Measurements from ENCODE around the gene ZBTB20.

Gene ZBTB20

DNA sequence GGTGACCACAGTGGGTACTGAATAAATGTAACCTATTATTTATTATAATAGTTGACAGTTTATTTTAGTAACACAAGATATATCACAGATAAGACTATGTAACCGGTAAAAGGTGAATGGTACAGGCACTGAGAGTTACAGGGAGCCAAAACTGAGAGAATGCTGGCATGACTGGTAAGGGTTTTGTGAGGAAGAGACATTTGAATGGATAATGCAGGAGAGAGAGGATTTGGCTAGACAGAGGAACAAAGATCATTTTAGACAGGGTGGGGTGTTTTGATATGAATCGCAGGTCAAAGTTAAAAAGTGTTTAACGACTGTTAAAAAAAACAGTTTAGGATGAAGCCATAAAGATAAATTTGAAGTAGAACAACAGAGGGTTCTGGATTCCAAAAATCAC is 421.1 kb downstream of the ZBTB20 start:
- Histone ChIP-seq H3K27ac (ENCODE audit: low read length) (no peak overlapping the region), H2AFZ (ENCODE audit: low read depth, low read length) (no peak overlapping the region), H3K4me1 (ENCODE audit: low read length) (peaks cover 30% of the 10 kb centered on the region), H3K4me3 (ENCODE audit: low read length) (no peak overlapping the region), H3K4me2 (ENCODE audit: low read length) (no peak overlapping the region), H3K27me3 (ENCODE audit: low read depth, low read length) (0 out of 2 replicates have a peak, but pooled peaks cover under 1% of the 10 kb centered on the region), H3K9ac (ENCODE audit: low read length) (no peak overlapping the region), H3K36me3 (replicated peaks; ENCODE audit: low read depth, low read length) (no peaks in the 10 kb centered on the region), H4K20me1 (ENCODE audit: insufficient read depth, low read length) (no peaks in the 10 kb centered on the region), H3K9me3 (ENCODE audit: insufficient read depth, low read length) (no peaks in the 10 kb centered on the region), H3K79me2 (ENCODE audit: low read length) (no peaks in the 10 kb centered on the region)
- no peak for TF ChIP-seq EZH2phosphoT487 (IDR thresholded peaks at IDR 0.05; ENCODE audit: low read depth)
- TF ChIP-seq, protein P1, sequence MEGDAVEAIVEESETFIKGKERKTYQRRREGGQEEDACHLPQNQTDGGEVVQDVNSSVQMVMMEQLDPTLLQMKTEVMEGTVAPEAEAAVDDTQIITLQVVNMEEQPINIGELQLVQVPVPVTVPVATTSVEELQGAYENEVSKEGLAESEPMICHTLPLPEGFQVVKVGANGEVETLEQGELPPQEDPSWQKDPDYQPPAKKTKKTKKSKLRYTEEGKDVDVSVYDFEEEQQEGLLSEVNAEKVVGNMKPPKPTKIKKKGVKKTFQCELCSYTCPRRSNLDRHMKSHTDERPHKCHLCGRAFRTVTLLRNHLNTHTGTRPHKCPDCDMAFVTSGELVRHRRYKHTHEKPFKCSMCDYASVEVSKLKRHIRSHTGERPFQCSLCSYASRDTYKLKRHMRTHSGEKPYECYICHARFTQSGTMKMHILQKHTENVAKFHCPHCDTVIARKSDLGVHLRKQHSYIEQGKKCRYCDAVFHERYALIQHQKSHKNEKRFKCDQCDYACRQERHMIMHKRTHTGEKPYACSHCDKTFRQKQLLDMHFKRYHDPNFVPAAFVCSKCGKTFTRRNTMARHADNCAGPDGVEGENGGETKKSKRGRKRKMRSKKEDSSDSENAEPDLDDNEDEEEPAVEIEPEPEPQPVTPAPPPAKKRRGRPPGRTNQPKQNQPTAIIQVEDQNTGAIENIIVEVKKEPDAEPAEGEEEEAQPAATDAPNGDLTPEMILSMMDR (IDR thresholded peaks at IDR 0.05; ENCODE audit: low read depth, low read length), result no peak

DNA sequence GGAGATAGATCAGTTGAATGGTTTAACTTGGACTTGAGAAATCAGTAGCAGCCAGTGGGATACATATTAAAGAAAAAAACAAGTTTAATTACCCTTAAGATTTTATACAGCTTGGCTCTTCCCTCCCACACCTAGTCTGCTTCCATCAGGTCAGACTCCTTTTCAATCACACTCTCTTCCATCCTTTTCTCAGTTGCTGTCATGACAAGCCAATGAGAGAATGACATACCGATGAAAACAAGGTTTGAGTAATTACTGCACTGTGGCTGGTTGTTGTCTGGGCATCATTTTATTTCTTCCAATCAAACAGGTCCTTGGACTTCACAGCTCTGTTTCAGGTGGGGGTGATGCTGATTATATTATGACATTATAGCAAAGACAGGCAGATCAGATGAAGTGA is 424.6 kb downstream of the ZBTB20 start:
- no peak overlapping the region for H3K9ac ChIP-seq (ENCODE audit: low read length)
- H3K4me3 ChIP-seq (ENCODE audit: low read length), result no peak overlapping the region
- no peaks in the 10 kb centered on the region for H3K79me2 ChIP-seq (ENCODE audit: low read length)
- no peaks in the 10 kb centered on the region for H4K20me1 ChIP-seq (ENCODE audit: insufficient read depth, low read length)
- H3K4me1 ChIP-seq (ENCODE audit: low read length), result peaks cover 23% of the 10 kb centered on the region
- no peaks in the 10 kb centered on the region for H3K36me3 ChIP-seq (replicated peaks; ENCODE audit: low read depth, low read length)
- H3K4me2 ChIP-seq (ENCODE audit: low read length), result peak overlapping the region; percentile 35; the same call in 1 of the 2 replicates
- peaks cover 10% of the 10 kb centered on the region for H3K27me3 ChIP-seq (ENCODE audit: low read depth, low read length)
- H3K9me3 ChIP-seq (ENCODE audit: insufficient read depth, low read length), result no peaks in the 10 kb centered on the region
- no peak overlapping the region for H3K27ac ChIP-seq (ENCODE audit: low read length)
- TF ChIP-seq EZH2phosphoT487 (IDR thresholded peaks at IDR 0.05; ENCODE audit: low read depth), result no peak
- TF ChIP-seq, protein P1 (IDR thresholded peaks at IDR 0.05; ENCODE audit: low read depth, low read length), result no peak
- H2AFZ ChIP-seq (ENCODE audit: low read depth, low read length), result no peak overlapping the region

DNA sequence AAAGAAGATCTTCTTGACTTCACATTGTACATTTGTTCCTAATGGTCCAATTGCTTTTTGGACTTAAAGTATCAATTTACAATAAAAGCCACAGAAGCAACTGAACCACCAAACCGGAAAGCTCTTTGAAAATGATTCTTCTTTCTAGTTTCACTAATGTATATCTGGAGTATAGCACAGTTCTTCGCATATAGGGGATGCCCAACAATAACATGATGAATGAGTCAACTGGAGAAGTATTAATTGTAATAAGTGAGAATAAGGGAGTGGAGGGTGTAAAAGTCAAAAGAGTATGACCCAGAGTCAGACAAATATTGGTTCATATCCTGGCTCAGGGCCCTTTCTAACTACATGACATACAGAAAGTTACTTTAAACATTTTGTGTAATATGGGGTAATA is 425.2 kb downstream of the ZBTB20 start:
- no peaks in the 10 kb centered on the region for H3K79me2 ChIP-seq (ENCODE audit: low read length)
- H3K9me3 ChIP-seq (ENCODE audit: insufficient read depth, low read length), result no peaks in the 10 kb centered on the region
- peak overlapping the region; percentile 35 for H3K4me2 ChIP-seq (ENCODE audit: low read length)
- H3K27me3 ChIP-seq (ENCODE audit: low read depth, low read length), result peaks cover 10% of the 10 kb centered on the region
- no peak overlapping the region for H3K4me3 ChIP-seq (ENCODE audit: low read length)
- peaks cover 17% of the 10 kb centered on the region for H3K4me1 ChIP-seq (ENCODE audit: low read length)
- TF ChIP-seq EZH2phosphoT487 (IDR thresholded peaks at IDR 0.05; ENCODE audit: low read depth), result no peak
- TF ChIP-seq, protein P1 (IDR thresholded peaks at IDR 0.05; ENCODE audit: low read depth, low read length), result no peak
- H2AFZ ChIP-seq (ENCODE audit: low read depth, low read length), result no peak overlapping the region
- no peak overlapping the region for H3K9ac ChIP-seq (ENCODE audit: low read length)
- H3K36me3 ChIP-seq (replicated peaks; ENCODE audit: low read depth, low read length), result no peaks in the 10 kb centered on the region
- H3K27ac ChIP-seq (ENCODE audit: low read length), result no peak overlapping the region
- no peaks in the 10 kb centered on the region for H4K20me1 ChIP-seq (ENCODE audit: insufficient read depth, low read length)

DNA sequence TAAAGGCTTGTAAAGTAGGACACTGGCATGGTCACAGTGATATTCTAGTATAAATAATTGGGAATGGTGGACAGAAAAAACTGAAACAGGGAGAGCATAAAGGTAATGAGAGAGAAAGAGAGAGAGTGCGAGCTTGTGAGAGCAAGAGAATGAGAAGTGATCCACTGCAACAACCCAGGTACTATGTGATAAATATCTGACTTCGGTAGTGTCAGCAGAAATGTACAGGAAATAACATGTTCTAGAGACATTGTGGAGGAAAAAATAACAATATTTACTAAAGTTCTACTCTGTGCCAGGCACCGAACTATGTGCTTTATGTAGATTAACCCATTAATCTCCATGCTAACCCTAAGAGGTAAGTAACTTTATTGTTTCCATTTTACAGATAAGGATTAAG is 425.9 kb downstream of the ZBTB20 start:
- H3K79me2 ChIP-seq (ENCODE audit: low read length), result no peaks in the 10 kb centered on the region
- peak overlapping the region; percentile 35 for H3K4me2 ChIP-seq (ENCODE audit: low read length)
- no peak overlapping the region for H3K27ac ChIP-seq (ENCODE audit: low read length)
- H3K9me3 ChIP-seq (ENCODE audit: insufficient read depth, low read length), result no peaks in the 10 kb centered on the region
- peaks cover 10% of the 10 kb centered on the region for H3K27me3 ChIP-seq (ENCODE audit: low read depth, low read length)
- H3K4me1 ChIP-seq (ENCODE audit: low read length), result peaks cover 16% of the 10 kb centered on the region
- no peak overlapping the region for H2AFZ ChIP-seq (ENCODE audit: low read depth, low read length)
- TF ChIP-seq, protein P1 (IDR thresholded peaks at IDR 0.05; ENCODE audit: low read depth, low read length), result no peak
- no peak for TF ChIP-seq EZH2phosphoT487 (IDR thresholded peaks at IDR 0.05; ENCODE audit: low read depth)
- H3K36me3 ChIP-seq (replicated peaks; ENCODE audit: low read depth, low read length), result no peaks in the 10 kb centered on the region
- no peak overlapping the region for H3K9ac ChIP-seq (ENCODE audit: low read length)
- no peak overlapping the region for H3K4me3 ChIP-seq (ENCODE audit: low read length)
- H4K20me1 ChIP-seq (ENCODE audit: insufficient read depth, low read length), result no peaks in the 10 kb centered on the region

Data from OCI-LY3 (cell line).